ENCODE measurements around the gene C11orf58.

C11orf58 gene

DNA sequence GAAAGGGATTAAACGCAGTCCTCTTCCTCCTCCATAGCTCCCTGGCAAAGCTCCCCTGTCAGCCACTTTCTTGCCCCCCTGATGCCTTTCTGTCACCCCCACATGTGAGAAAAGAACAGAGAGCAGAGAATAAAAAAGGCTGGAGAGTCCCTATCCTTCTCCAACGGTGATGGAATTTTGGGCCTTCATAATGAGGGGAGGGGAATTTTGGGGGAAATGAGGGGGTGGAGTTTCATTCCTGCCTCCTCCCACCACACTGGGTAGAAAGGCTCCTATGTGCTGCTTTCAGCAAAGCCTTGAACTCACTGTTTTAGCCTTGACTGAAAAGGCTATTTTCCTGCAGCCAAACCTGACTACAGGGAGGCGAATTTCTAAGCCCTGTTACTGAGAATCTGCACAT lies 59.3 kb downstream of the C11orf58 start:
- TF ChIP-seq CTCF (IDR thresholded peaks at IDR 0.05; ENCODE audit: extremely low read depth, missing control alignments) = no peak
- DNase-seq (ENCODE audit: low spot score) = no peak

- no peak for DNase-seq (ENCODE audit: low spot score)
- no peak for TF ChIP-seq CTCF (IDR thresholded peaks at IDR 0.05; ENCODE audit: extremely low read depth, missing control alignments)
These were observed 60.8 kb downstream of the C11orf58 start for GRCh38 chr11:16799221-16799620.

DNA sequence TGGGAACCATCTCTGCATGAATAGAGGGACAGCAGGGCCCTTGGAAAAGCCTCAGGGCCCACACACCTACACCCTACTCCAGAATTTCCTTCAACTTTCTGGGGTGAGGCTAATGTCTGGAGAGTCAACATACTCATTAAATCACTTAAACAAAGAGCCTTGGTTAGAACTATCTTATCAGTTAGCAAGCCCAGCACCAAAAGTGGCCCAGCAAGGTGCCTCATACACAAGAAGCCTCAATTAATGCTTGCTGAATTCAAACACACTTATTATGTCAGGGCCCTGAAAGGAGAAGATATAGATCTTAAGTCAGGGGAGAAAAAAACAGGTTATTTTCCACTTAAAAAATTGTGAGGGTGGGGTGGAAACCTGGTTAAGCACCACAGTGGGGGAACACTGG lies 61.4 kb downstream of the C11orf58 start:
- TF ChIP-seq CTCF (IDR thresholded peaks at IDR 0.05; ENCODE audit: extremely low read depth, missing control alignments) = no peak
- DNase-seq (ENCODE audit: low spot score) = no peak

DNA sequence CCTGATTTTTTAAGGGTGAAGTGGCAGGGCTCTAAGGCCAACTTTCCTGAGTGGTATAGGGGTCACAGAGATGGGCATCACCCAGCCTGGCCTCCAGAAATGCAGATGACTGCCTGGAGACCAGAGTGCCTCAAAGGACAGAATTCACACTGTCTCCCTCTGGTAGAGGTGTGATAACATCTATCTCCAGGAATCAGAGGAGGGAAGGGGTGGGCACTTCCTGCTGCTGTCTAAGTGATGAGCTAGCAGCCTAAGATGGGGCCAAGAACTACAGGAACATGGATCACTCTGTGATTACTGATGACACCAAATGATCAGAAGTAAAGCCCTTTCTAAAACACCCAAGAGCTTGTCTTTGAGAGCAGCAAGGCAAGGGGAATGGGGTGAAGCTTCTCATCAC lies 61.9 kb downstream of the C11orf58 start:
- no peak for TF ChIP-seq CTCF (IDR thresholded peaks at IDR 0.05; ENCODE audit: extremely low read depth, missing control alignments)
- DNase-seq (ENCODE audit: low spot score) = no peak

DNA sequence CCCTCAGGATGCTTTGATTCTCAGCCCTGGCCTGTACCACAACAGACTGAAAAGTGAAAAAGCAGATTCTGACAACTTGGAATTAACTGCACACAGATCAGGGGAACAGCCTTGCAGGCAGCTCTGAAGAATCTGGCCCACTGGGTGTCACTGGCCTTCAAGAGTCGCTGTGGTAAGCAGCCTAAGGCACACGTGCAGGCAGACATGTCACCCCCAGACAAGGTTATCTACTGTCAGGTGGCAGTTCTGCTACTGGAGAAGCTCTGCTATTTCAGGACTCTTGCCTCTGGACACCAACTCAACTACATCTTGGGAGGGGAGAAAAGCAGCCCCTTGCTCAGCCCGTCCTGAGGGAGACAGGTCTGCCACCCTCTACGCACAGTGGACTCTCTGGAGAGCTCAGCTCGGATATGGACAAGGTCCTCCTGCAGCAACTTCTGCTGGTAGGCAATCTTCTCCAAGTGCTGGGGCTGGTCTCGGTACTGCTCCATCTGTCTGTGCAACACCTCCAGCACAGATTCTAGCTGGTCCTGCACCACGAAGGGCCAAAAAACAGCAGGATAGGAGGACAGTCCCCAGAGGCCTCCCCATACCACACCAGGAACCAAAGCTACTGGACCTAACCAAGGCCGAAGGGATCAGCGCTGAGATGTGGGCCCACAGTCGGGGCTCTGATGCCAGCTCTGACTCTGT lies 63.0 kb downstream of the C11orf58 start:
- no peak for DNase-seq (ENCODE audit: low spot score)

DNA sequence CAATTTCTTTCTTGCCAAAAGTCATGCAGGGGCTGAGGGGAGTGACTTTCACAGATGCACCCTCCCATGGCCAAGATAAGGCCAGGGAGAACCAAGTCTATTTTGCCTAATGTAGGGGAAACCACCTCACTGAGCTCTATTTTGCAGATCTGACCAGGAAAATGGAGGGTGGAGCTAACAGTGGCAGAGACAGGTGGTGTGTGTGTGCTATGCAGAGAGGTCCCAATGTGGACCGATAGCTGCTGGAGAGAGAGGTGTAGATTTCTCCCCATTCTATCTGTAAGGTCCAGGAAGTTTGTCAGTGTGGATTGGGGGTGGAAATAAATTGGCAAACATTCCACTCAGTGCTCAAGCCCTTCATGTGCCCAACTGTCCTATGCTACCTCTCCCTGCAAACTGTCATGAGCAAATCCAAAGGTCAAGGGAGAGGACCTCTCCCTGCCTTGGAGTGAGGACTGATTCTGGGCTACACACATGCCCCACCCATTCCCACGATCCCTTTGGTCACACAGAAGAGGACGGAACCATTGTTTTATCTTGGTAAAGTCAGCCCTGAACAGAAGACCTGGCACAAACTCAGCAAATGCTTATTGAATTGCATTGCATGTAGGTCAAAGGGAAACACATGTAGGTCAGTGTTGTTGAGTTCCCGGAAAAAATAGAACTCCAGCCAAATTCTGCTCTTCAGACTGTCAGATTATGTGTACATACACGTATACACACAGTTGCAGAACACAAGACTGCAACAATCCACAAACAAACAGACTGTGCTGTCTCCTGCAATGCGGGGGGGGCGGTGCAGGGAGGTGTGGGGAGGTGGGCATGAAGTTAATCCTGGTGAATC lies 65.9 kb downstream of the C11orf58 start:
- TF ChIP-seq CTCF (IDR thresholded peaks at IDR 0.05; ENCODE audit: extremely low read depth, missing control alignments) = no peak
- DNase-seq (ENCODE audit: low spot score) = no peak

More for the DNA sequence above, 63.0 kb downstream of the C11orf58 start:
- TF ChIP-seq CTCF (IDR thresholded peaks at IDR 0.05; ENCODE audit: extremely low read depth, missing control alignments) = no peak

DNA sequence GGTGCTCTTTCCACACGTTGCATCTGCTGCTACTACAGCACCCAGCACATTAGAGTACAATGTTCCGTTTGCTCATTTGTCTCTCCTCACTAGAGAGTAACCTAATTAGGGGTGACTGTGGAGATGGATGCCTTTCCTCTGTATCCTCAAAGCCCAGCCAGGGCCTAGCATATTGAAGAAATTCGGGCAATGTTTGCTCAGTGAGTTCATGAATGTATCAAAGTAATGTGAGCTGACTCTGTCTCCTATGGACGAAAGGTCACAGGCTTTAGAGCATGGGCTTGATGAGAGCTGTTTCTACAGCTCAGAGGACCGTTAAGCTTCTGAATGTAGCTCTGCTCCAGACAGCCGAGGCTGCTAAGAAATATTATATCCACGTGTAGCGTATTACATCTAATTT lies 67.5 kb downstream of the C11orf58 start:
- DNase-seq (ENCODE audit: low spot score) = no peak

More for the DNA sequence above, 67.5 kb downstream of the C11orf58 start:
- TF ChIP-seq CTCF (IDR thresholded peaks at IDR 0.05; ENCODE audit: extremely low read depth, missing control alignments) = no peak
